ENCODE results near the gene PTPRQ.
"Not testable (repeated sequence)": the region's sequence is repeated elsewhere in the genome, so short reads cannot be mapped to it uniquely, and the experiment has no call there.

PTPRQ gene

DNA sequence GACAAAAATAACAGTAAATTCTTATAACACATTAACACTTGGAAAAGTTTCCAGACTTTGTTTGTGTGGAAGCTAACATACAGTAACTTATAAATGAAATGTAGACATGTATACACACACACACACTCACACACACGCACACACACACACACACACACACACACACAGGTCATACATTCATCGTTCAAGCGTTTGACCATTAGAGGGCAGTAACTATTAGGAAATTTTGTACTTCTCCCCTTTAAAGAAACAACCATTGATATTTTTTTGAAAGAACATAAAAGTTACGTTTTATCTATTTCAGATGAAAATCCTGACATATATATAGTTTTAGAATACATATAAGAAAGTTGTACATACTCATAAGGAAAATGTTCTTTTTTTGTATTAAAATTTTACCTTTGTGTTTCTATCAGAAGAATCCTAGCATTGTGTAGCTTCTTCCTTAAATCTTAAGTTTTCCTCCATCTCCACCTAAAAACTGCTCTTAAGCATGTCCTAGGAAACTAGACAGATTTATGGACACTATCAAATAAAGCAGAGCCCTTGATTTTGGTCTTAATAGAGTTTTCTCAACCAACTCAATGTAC is 29.0 kb downstream of the PTPRQ start:
- DNase-seq (ENCODE audit: low spot score): peak; percentile 37

DNA sequence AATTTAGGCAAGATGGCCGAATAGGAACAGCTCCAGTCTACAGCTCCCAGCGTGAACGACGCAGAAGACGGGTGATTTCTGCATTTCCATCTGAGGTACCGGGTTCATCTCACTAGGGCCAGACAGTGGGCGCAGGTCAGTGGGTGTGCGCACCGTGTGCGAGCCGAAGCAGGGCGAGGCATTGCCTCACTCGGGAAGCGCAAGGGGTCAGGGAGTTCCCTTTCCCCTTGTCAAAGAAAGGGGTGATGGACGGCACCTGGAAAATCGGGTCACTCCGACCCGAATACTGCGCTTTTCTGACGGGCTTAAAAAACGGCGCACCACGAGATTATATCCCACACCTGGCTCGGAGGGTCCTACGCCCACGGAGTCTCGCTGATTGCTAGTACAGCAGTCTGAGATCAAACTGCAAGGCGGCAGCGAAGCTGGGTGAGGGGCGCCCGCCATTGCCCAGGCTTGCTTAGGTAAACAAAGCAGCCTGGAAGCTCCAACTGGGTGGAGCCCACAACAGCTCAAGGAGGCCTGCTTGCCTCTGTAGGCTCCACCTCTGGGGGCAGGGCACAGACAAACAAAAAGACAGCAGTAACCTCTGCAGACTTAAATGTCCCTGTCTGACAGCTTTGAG is 33.6 kb downstream of the PTPRQ start:
- DNase-seq (ENCODE audit: low spot score): not testable (repeated sequence)

GRCh38 chr12:80484746-80485145 is 40.7 kb downstream of the PTPRQ start:
- DNase-seq (ENCODE audit: low spot score): no peak

DNA sequence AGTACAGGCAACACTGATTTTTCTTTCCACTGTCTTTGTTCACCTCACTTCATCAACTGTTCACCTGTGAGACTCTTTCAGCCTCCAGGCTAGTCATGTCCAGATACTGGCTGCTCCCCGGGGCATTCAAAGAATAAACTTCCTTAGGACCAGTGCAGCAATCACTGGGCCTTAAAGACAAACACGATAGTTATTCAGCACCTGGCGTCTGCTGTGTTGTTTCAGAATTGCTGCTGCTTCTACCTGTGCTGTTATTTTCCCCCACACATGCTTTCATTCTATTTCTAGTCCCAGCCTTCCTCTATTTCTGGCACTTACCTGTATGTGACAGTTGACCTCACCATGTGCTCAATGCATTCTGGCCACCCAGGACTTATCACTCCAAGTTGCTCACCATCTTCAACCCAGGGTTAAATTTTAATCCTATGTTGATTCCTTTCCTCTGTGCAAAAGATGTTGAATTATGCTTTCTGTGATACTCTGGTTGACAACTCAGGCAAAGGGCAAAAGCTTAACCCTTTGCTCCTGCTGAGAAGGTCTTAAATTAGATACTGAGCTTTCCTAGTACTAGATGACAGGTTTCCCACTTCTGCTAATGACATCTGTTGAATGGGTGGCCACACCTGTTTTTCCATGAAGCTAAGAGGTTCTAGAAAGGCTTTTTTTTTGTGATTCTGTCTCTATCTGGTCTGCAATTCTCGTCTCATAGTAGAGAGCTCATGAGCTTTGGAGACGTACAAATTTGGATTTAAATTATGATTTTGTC is 41.4 kb downstream of the PTPRQ start:
- DNase-seq (ENCODE audit: low spot score): no peak

DNA sequence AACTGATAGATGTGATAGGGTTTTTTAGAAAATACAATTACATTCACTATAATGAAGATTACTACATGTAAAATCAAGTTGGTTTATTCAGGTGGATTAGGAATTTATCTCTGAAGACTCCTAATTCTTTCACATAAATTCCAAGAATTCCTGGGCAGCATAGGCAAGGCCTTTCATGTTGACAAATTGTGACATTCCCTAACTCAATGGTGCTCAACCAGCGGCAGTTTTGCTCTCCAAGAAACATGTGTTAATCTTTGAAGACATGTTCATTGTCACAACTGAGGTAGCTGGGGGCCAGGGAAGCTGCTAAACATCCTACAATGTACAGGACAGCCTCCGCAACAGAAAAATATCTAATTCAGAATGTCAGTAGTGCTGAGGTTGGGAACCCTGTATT is 46.3 kb downstream of the PTPRQ start:
- DNase-seq (ENCODE audit: low spot score): no peak

DNA sequence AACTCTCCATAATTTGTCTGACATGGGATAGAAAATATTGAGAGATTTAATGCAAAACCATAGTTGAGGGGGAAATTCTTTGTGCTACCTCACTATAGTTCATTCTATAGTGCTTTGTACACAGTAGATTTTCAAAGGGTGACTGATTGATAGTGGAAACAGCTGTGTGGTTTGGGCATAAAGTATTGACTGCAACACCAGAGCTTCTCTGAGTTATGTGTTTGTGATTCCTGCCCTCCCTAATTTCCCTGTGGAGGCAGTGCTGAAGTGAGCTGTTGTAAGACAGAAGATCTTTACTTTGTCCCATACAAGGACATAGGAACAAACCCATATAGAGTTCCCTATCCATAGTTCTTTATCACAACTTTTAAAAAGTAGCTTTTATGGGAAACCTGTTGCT is 47.1 kb downstream of the PTPRQ start:
- DNase-seq (ENCODE audit: low spot score): no peak

- DNase-seq (ENCODE audit: low spot score): no peak
Observed at GRCh38 chr12:80493466-80493865, 49.4 kb downstream of the PTPRQ start.

DNA sequence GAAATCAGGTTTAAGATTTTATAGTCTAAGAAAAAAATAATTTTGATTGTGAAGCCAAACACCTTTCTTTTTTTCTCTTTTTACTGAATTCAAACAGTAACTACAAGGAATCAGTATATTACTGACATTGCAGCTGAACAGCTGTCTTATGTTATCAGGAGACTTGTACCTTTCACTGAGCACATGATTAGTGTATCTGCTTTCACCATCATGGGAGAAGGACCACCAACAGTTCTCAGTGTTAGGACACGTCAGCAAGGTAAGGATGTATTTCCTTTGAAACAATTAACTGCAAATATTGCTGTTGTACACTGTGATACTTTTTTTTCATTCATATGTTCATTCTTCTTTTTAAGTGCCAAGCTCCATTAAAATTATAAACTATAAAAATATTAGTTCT is 50.8 kb downstream of the PTPRQ start:
- DNase-seq (ENCODE audit: low spot score): no peak

GRCh38 chr12:80498059-80498728 is 54.2 kb downstream of the PTPRQ start:
- DNase-seq (ENCODE audit: low spot score): no peak

- DNase-seq (ENCODE audit: low spot score): no peak
Observed at GRCh38 chr12:80504389-80505163, 60.5 kb downstream of the PTPRQ start.

DNA sequence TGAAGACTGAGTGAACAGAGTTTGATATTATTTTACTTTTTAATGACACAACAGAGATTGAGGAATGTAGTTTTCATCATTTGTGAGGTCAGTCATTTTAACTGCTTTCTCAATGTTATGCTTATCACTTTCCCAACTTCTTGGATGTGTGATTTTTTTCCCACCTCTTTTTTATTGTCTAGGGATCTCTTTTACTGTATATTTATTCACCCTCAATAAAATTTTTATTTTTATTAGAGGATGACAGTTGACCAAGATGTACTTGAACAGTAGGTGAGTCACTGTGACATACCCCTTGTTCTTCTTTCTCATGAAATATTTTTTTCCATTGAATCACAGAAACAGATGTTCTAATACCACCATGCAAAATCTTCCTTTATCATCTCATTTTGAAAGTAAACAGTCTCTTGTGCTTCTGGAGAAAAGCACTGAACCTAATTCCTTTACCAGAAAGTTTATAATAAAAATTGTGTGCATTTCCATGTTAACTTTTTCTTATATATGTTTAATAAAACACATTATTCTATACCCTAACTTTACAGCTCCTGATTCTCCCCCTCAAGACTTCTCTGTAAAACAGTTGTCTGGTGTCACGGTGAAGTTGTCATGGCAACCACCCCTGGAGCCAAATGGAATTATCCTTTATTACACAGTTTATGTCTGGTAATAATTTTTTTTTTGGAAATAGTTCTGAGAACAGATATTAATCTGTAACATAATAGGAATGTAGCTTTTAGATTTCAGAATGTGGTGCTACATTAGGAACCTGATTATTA is 65.9 kb downstream of the PTPRQ start:
- DNase-seq (ENCODE audit: low spot score): no peak

- no peak for DNase-seq (ENCODE audit: low spot score)
Observed at GRCh38 chr12:80512781-80513180, 68.7 kb downstream of the PTPRQ start.

DNA sequence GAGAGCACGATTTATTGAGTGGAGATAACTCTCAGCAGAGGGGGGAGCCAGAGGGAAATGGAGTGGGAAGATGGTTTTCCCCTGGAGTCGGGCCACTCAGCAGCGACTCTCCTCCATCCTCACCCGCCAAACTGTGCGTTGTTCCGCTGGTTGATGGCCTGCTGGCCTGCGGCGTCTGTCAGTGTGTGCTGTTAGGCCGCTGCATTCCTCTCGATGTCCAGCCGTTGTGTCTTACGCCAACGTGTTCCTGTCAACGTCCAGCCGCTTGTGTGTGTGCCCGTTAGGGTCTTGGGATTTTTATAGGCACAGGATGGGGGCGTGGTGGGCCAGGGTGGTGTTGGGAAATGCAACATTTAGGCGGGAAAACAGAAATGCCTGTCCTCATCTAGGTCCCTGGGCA is 69.2 kb downstream of the PTPRQ start:
- DNase-seq (ENCODE audit: low spot score): no peak

GRCh38 chr12:80517655-80518054 is 73.6 kb downstream of the PTPRQ start:
- DNase-seq (ENCODE audit: low spot score): no peak

DNA sequence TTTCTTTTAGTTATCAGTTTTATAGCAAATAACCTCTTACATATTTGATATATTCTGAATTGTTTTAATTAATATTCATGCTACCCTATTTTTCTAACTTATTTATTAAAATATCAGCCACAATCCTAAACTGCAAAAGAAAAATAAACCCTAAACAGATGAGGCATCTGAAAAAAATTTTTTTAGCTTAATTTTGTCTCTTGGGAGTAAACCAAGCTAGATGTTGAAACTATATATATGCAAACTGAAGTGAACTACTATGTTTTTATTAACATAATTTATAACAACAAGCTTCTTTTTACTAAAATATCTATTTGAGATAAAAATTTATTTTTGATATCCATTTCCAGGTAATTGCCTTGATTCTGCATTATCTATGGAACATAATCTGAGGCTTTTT is 87.6 kb downstream of the PTPRQ start:
- no peak for DNase-seq (ENCODE audit: low spot score)

DNA sequence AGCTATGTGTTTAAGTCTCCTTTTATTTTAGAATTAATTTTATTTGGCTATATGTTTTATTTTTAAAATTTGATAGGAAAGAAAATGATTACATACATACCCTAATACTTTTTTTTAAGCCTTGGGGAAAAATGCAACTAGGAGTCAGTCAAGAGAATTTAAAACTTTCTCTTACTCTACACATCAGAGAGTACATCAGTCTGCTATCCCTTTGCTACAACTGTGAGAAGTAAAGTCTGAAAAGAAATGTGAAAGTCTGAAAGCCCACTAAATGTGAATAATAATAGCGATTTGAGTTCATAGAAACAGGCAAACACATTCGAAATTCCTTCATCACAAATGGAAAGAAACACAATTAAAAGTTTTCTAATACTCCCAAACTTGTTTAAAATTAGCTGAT is 95.0 kb downstream of the PTPRQ start:
- no peak for DNase-seq (ENCODE audit: low spot score)

DNA sequence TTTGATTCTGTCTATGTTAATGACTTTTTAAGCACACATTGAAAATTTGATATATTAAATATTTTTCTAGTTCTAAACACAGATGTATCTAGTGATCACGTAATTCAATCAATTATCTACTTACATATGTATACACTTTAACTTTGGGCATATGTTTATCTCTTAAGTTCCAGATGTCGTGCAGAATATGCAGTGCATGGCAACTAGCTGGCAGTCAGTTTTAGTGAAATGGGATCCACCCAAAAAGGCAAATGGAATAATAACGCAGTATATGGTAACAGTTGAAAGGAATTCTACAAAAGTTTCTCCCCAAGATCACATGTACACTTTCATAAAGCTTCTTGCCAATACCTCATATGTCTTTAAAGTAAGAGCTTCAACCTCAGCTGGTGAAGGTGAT is 105.3 kb downstream of the PTPRQ start:
- DNase-seq (ENCODE audit: low spot score): no peak

DNA sequence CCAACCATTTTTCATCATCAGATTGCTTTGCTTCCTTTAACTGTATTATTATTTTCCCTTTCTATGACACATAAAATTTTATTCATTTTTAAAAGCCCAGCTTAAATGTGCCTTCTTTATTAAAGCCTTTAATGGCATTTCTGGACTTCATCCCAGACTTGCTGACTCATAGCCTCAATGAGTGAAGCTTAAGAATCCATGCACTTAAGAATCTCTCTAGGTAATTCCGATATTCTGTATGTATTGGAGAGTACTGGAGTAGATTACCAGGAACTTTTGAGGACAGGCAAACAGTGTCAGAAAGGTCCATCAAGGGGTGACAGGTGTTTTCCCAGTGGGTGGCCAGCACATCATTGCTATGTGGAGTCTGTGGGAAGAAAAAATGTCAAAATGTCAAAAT is 107.9 kb downstream of the PTPRQ start:
- peak; percentile 46 for DNase-seq (ENCODE audit: low spot score)

- peak; percentile 28 for DNase-seq (ENCODE audit: low spot score)
Observed at GRCh38 chr12:80553316-80553715, 109.3 kb downstream of the PTPRQ start.

GRCh38 chr12:80556566-80556965 is 112.5 kb downstream of the PTPRQ start:
- DNase-seq (ENCODE audit: low spot score): no peak

DNA sequence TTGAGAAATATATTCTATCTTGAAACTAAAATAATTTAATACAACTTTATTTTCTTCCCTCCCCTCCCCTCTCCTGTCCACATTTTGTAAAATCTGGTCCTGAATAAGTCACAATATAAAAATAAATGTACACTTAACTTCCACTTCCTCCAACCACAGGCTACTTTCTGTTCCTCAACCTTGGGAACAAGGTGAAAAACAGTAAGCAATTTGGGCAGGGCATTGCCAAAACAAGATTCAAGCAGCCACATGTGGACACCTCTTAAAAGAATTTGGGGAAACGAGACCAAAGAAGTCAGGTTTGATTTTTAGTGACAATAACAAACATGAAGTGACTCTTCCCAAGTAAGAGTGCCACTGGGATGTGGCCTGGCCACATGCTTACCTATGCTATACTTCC is 115.7 kb downstream of the PTPRQ start:
- DNase-seq (ENCODE audit: low spot score): no peak

Measured in LoVo (cell line).